Activated T-helper 1 cell treated with anti-CD3 and anti-CD28 coated beads, Interleukin-12 subunit alpha, Interleukin-12 subunit beta, Interleukin-2, Interleukin-4 antibody, amounts not matched to agents 30 ng/mL and 10 ng/mL and 1 ng/mL, durations not matched to agents 14 hours and 24 hours and 36 hours (primary cell): ENCODE measurements around the gene IL20. TPM values are rescaled to one million over a fixed set of nuclear protein-coding genes. Genes with fewer than 3 reads are reported as not detected.

Experiments used
- DNase-seq: peaks from one replicate; pipeline ENCODE4 v3.0.0; 2021; ENCODE audit warnings: low spot score
- H3K27ac Mint-ChIP-seq: one replicate; pipeline ENCODE4 v1.8.0; 2021; ENCODE audit warnings: mild to moderate bottlenecking, mixed read lengths
- H3K27me3 Mint-ChIP-seq: one replicate; pipeline ENCODE4 v1.8.0; 2022; ENCODE audit warnings: mild to moderate bottlenecking, moderate library complexity, mixed read lengths; ENCODE audit not compliant: insufficient read depth
- H3K36me3 Mint-ChIP-seq: one replicate; pipeline ENCODE4 v1.8.0; 2021; ENCODE audit warnings: low read depth, mixed read lengths
- H3K4me1 Mint-ChIP-seq: one replicate; pipeline ENCODE4 v1.8.0; 2021; ENCODE audit warnings: low read depth, mixed read lengths
- H3K4me3 Mint-ChIP-seq: one replicate; pipeline ENCODE4 v1.8.0; 2021; ENCODE audit warnings: mild to moderate bottlenecking, moderate library complexity, mixed read lengths
- H3K9me3 Mint-ChIP-seq: one replicate; pipeline ENCODE4 v1.8.0; 2021; ENCODE audit warnings: mixed read lengths
- intact Hi-C: fragments of 100-400 bp; cut with micrococcal nuclease; formaldehyde crosslinking; loops from one replicate; pipeline ENCODE4 v1.15.1; 2024
- total RNA-seq: library from RNA; stranded (reverse); gene quantifications from 2 replicates; pipeline ENCODE4 v1.2.3, GENCODE V29; 2022

IL20 gene
- total RNA-seq, 1 donor from 2014 or later: not detected

- Mint-ChIP-seq H3K36me3 (no peaks in the 10 kb centered on the region), H3K4me3 (no peak overlapping the region), H3K27ac (no peak overlapping the region), H3K4me1 (peaks cover 7% of the 10 kb centered on the region), H3K27me3 (peaks cover 23% of the 10 kb centered on the region), H3K9me3 (peaks cover 12% of the 10 kb centered on the region)
- no peak for DNase-seq
- intact Hi-C loops: no loop called here
These were observed 2.3 kb downstream of the IL20 start for GRCh38 chr1:206867716-206868115.

- Mint-ChIP-seq H3K4me3 (no peak overlapping the region), H3K36me3 (no peaks in the 10 kb centered on the region), H3K27me3 (peaks cover 17% of the 10 kb centered on the region), H3K27ac (no peak overlapping the region), H3K9me3 (peaks cover 18% of the 10 kb centered on the region), H3K4me1 (peaks cover 10% of the 10 kb centered on the region)
- DNase-seq: no peak
- intact Hi-C loops: no loop called here
These were observed 2.8 kb downstream of the IL20 start for GRCh38 chr1:206868264-206868663.

GRCh38 chr1:206872139-206872538 lies 6.7 kb downstream of the IL20 start:
- H3K9me3 Mint-ChIP-seq: peaks cover 43% of the 10 kb centered on the region
- peaks cover 5% of the 10 kb centered on the region for H3K36me3 Mint-ChIP-seq
- H3K4me3 Mint-ChIP-seq: no peak overlapping the region
- peaks cover 17% of the 10 kb centered on the region for H3K27me3 Mint-ChIP-seq
- H3K4me1 Mint-ChIP-seq: peaks cover 7% of the 10 kb centered on the region
- no peak overlapping the region for H3K27ac Mint-ChIP-seq
- intact Hi-C loops: no loop called here
- no peak for DNase-seq

- no peak for DNase-seq
- H3K36me3 Mint-ChIP-seq: peaks cover 5% of the 10 kb centered on the region
- H3K4me3 Mint-ChIP-seq: no peak overlapping the region
- H3K9me3 Mint-ChIP-seq: peaks cover 57% of the 10 kb centered on the region
- no peak overlapping the region for H3K27ac Mint-ChIP-seq
- peaks cover 11% of the 10 kb centered on the region for H3K27me3 Mint-ChIP-seq
- peaks cover 7% of the 10 kb centered on the region for H3K4me1 Mint-ChIP-seq
- intact Hi-C loops: no loop called here
These were observed 8.3 kb downstream of the IL20 start for GRCh38 chr1:206873603-206874188.

GRCh38 chr1:206875752-206876377 lies 10.4 kb downstream of the IL20 start:
- H3K27me3 Mint-ChIP-seq: peaks cover 8% of the 10 kb centered on the region
- no peak for DNase-seq
- no peak overlapping the region for H3K27ac Mint-ChIP-seq
- H3K36me3 Mint-ChIP-seq: peaks cover 5% of the 10 kb centered on the region
- peaks cover 64% of the 10 kb centered on the region for H3K9me3 Mint-ChIP-seq
- intact Hi-C loops: no loop called here
- peaks cover 7% of the 10 kb centered on the region for H3K4me1 Mint-ChIP-seq
- no peak overlapping the region for H3K4me3 Mint-ChIP-seq

GRCh38 chr1:206878456-206878855 lies 13.0 kb downstream of the IL20 start:
- intact Hi-C loops: no loop called here
- Mint-ChIP-seq H3K4me3 (no peak overlapping the region), H3K27ac (no peak overlapping the region)

GRCh38 chr1:206880314-206880713 lies 14.9 kb downstream of the IL20 start:
- no peak for DNase-seq
- Mint-ChIP-seq H3K4me3 (no peak overlapping the region), H3K4me1 (peaks cover 5% of the 10 kb centered on the region), H3K9me3 (peaks cover 38% of the 10 kb centered on the region), H3K27me3 (peaks cover 12% of the 10 kb centered on the region), H3K36me3 (no peaks in the 10 kb centered on the region), H3K27ac (no peak overlapping the region)
- intact Hi-C loops: no loop called here

More at GRCh38 chr1:206878456-206878855, 13.0 kb downstream of the IL20 start:
- Mint-ChIP-seq H3K36me3 (peaks cover 4% of the 10 kb centered on the region), H3K9me3 (peaks cover 44% of the 10 kb centered on the region), H3K4me1 (peaks cover 7% of the 10 kb centered on the region), H3K27me3 (peaks cover 15% of the 10 kb centered on the region)
- DNase-seq: no peak

- intact Hi-C loops: no loop called here
- Mint-ChIP-seq H3K4me3 (no peak overlapping the region), H3K27me3 (peaks cover 19% of the 10 kb centered on the region), H3K36me3 (no peaks in the 10 kb centered on the region), H3K9me3 (peaks cover 17% of the 10 kb centered on the region), H3K27ac (no peak overlapping the region), H3K4me1 (peaks cover 5% of the 10 kb centered on the region)
- no peak for DNase-seq
These were observed 17.1 kb downstream of the IL20 start for GRCh38 chr1:206882555-206882954.

- H3K4me3 Mint-ChIP-seq: no peak overlapping the region
- DNase-seq: no peak
- no peaks in the 10 kb centered on the region for H3K36me3 Mint-ChIP-seq
- peaks cover 6% of the 10 kb centered on the region for H3K4me1 Mint-ChIP-seq
- H3K27me3 Mint-ChIP-seq: peaks cover 17% of the 10 kb centered on the region
- peaks cover 12% of the 10 kb centered on the region for H3K9me3 Mint-ChIP-seq
- intact Hi-C loops: no loop called here
- no peak overlapping the region for H3K27ac Mint-ChIP-seq
These were observed 17.7 kb downstream of the IL20 start for GRCh38 chr1:206883160-206883559.

- Mint-ChIP-seq H3K4me1 (peaks cover 10% of the 10 kb centered on the region), H3K4me3 (no peak overlapping the region), H3K36me3 (peaks cover 2% of the 10 kb centered on the region), H3K27me3 (peaks cover 17% of the 10 kb centered on the region), H3K9me3 (peaks cover 6% of the 10 kb centered on the region), H3K27ac (no peak overlapping the region)
- intact Hi-C loops: no loop called here
- DNase-seq: no peak
These were observed 18.5 kb downstream of the IL20 start for GRCh38 chr1:206883876-206884275.

- H3K27me3 Mint-ChIP-seq: peaks cover 17% of the 10 kb centered on the region
- H3K27ac Mint-ChIP-seq: no peak overlapping the region
- H3K9me3 Mint-ChIP-seq: no peaks in the 10 kb centered on the region
- no peak overlapping the region for H3K4me3 Mint-ChIP-seq
- intact Hi-C loops: no loop called here
- H3K36me3 Mint-ChIP-seq: peaks cover 2% of the 10 kb centered on the region
- DNase-seq: no peak
- peaks cover 24% of the 10 kb centered on the region for H3K4me1 Mint-ChIP-seq
These were observed 20.1 kb downstream of the IL20 start for GRCh38 chr1:206885341-206886060.

- H3K36me3 Mint-ChIP-seq: peaks cover 2% of the 10 kb centered on the region
- peaks cover 17% of the 10 kb centered on the region for H3K27me3 Mint-ChIP-seq
- no peak for DNase-seq
- no peak overlapping the region for H3K4me3 Mint-ChIP-seq
- H3K27ac Mint-ChIP-seq: no peak overlapping the region
- H3K9me3 Mint-ChIP-seq: no peaks in the 10 kb centered on the region
- peaks cover 37% of the 10 kb centered on the region for H3K4me1 Mint-ChIP-seq
- intact Hi-C loops: no loop called here
These were observed 21.4 kb downstream of the IL20 start for GRCh38 chr1:206886831-206887230.

- peaks cover 36% of the 10 kb centered on the region for H3K4me1 Mint-ChIP-seq
- H3K36me3 Mint-ChIP-seq: peaks cover 2% of the 10 kb centered on the region
- intact Hi-C loops: no loop called here
- H3K27me3 Mint-ChIP-seq: peaks cover 16% of the 10 kb centered on the region
- H3K4me3 Mint-ChIP-seq: no peak overlapping the region
- H3K9me3 Mint-ChIP-seq: no peaks in the 10 kb centered on the region
- DNase-seq: no peak
- no peak overlapping the region for H3K27ac Mint-ChIP-seq
These were observed 22.3 kb downstream of the IL20 start for GRCh38 chr1:206887701-206888100.
